Parathyroid adenoma (tissue), 2 donors: ENCODE data around the gene PKP4.

Experiments
- H2AFZ ChIP-seq: fragments of 300-600 bp; sonication (generic); one replicate; pipeline ENCODE4 v1.7.0; 2017; ENCODE audit warnings: antibody characterized with exemption, mild to moderate bottlenecking
- H3K27ac ChIP-seq: fragments of 300-600 bp; sonication (generic); one replicate; pipeline ENCODE4 v1.7.0; 2017
- H3K27me3 ChIP-seq: fragments of 300-600 bp; sonication (generic); one replicate; pipeline ENCODE4 v1.7.0; 2017; ENCODE audit warnings: low read length; ENCODE audit not compliant: control insufficient read depth, insufficient read depth
- H3K36me3 ChIP-seq: fragments of 300-600 bp; sonication (generic); one replicate; pipeline ENCODE4 v1.7.0; 2017; ENCODE audit warnings: low read length; ENCODE audit not compliant: control insufficient read depth, insufficient read depth
- H3K4me1 ChIP-seq: fragments of 300-600 bp; sonication (generic); one replicate; pipeline ENCODE4 v1.7.0; 2017; ENCODE audit warnings: control low read depth
- H3K4me2 ChIP-seq: fragments of 300-600 bp; sonication (generic); one replicate; pipeline ENCODE4 v1.7.0; 2017; ENCODE audit warnings: low read length
- H3K4me3 ChIP-seq: fragments of 300-600 bp; sonication (generic); one replicate; pipeline ENCODE4 v1.7.0; 2017; ENCODE audit warnings: low read depth, low read length
- H3K79me2 ChIP-seq: fragments of 300-600 bp; sonication (generic); one replicate; pipeline ENCODE4 v1.7.0; 2017; ENCODE audit warnings: control low read depth
- H3K9ac ChIP-seq: fragments of 300-600 bp; sonication (generic); one replicate; pipeline ENCODE4 v1.7.0; 2017; ENCODE audit warnings: mild to moderate bottlenecking
- H3K9me3 ChIP-seq: fragments of 300-600 bp; sonication (generic); one replicate; pipeline ENCODE4 v1.7.0; 2017; ENCODE audit warnings: low read length; ENCODE audit not compliant: control insufficient read depth
- CTCF ChIP-seq: fragments of 300-600 bp; sonication (generic); IDR thresholded peaks from one replicate; pipeline ENCODE4 v1.7.0; 2017; ENCODE audit warnings: antibody characterized with exemption, mild to moderate bottlenecking
- donor health status: primary hyperparathyroidism.

Gene PKP4

GRCh38 chr2:158602027-158602426, 145.3 kb downstream of the PKP4 start:
- Histone ChIP-seq H3K4me3 (no peak overlapping the region), H3K4me2 (no peak overlapping the region), H3K27ac (no peak overlapping the region), H3K79me2 (no peaks in the 10 kb centered on the region), H3K9me3 (no peaks in the 10 kb centered on the region), H3K4me1 (no peaks in the 10 kb centered on the region), H2AFZ (no peak overlapping the region), H3K27me3 (no peaks in the 10 kb centered on the region), H3K36me3 (no peaks in the 10 kb centered on the region), H3K9ac (no peak overlapping the region)
- TF ChIP-seq CTCF, result no peak

- no peaks in the 10 kb centered on the region for H3K36me3 ChIP-seq
- no peak overlapping the region for H2AFZ ChIP-seq
- H3K9me3 ChIP-seq, result no peaks in the 10 kb centered on the region
- no peaks in the 10 kb centered on the region for H3K79me2 ChIP-seq
- no peak overlapping the region for H3K9ac ChIP-seq
- H3K27me3 ChIP-seq, result no peaks in the 10 kb centered on the region
- no peak overlapping the region for H3K4me3 ChIP-seq
- H3K4me1 ChIP-seq, result no peaks in the 10 kb centered on the region
- H3K4me2 ChIP-seq, result no peak overlapping the region
- TF ChIP-seq CTCF, result no peak
- no peak overlapping the region for H3K27ac ChIP-seq
These were observed 146.5 kb downstream of the PKP4 start for GRCh38 chr2:158603205-158603604.

GRCh38 chr2:158603986-158604385, 147.2 kb downstream of the PKP4 start:
- H3K36me3 ChIP-seq, result no peaks in the 10 kb centered on the region
- no peaks in the 10 kb centered on the region for H3K27me3 ChIP-seq
- H3K9me3 ChIP-seq, result no peaks in the 10 kb centered on the region
- no peak overlapping the region for H3K4me3 ChIP-seq
- no peaks in the 10 kb centered on the region for H3K4me1 ChIP-seq
- no peak overlapping the region for H2AFZ ChIP-seq
- TF ChIP-seq CTCF, result no peak
- H3K79me2 ChIP-seq, result no peaks in the 10 kb centered on the region
- no peak overlapping the region for H3K9ac ChIP-seq
- no peak overlapping the region for H3K27ac ChIP-seq
- no peak overlapping the region for H3K4me2 ChIP-seq

GRCh38 chr2:158610059-158610458, 153.3 kb downstream of the PKP4 start:
- Histone ChIP-seq H3K9me3 (no peaks in the 10 kb centered on the region), H3K4me1 (no peaks in the 10 kb centered on the region), H3K4me3 (no peak overlapping the region), H3K27me3 (no peaks in the 10 kb centered on the region), H3K27ac (no peak overlapping the region), H3K9ac (no peak overlapping the region), H3K79me2 (no peaks in the 10 kb centered on the region), H3K36me3 (no peaks in the 10 kb centered on the region), H3K4me2 (no peak overlapping the region), H2AFZ (no peak overlapping the region)
- TF ChIP-seq CTCF, result no peak

- no peak for TF ChIP-seq CTCF
- Histone ChIP-seq H3K27me3 (no peaks in the 10 kb centered on the region), H3K4me2 (no peak overlapping the region), H2AFZ (no peak overlapping the region), H3K4me1 (no peaks in the 10 kb centered on the region), H3K9ac (no peak overlapping the region), H3K36me3 (no peaks in the 10 kb centered on the region), H3K9me3 (no peaks in the 10 kb centered on the region), H3K27ac (no peak overlapping the region), H3K4me3 (no peak overlapping the region), H3K79me2 (no peaks in the 10 kb centered on the region)
These were observed 159.8 kb downstream of the PKP4 start for GRCh38 chr2:158616480-158617000.
